Measurements from ENCODE around the gene NLRC3.

NLRC3 gene

GRCh38 chr16:3550851-3551847, 26.1 kb downstream of the NLRC3 start:
- Histone ChIP-seq H3K36me3 (ENCODE audit: control insufficient read depth, insufficient read depth, low read length) (peaks cover 2% of the 10 kb centered on the region), H3K9ac (ENCODE audit: low read depth, low read length) (no peak overlapping the region), H3K4me1 (ENCODE audit: control insufficient read depth, insufficient read depth, low read length) (peaks cover 15% of the 10 kb centered on the region), H3K4me3 (ENCODE audit: low read depth, low read length) (no peak overlapping the region), H3K9me3 (ENCODE audit: control insufficient read depth, insufficient read depth, low read length) (no peaks in the 10 kb centered on the region), H3K27me3 (ENCODE audit: control insufficient read depth, insufficient read depth, low read length) (peaks cover 13% of the 10 kb centered on the region)

- Histone ChIP-seq H3K27me3 (ENCODE audit: control insufficient read depth, insufficient read depth, low read length) (peaks cover 13% of the 10 kb centered on the region), H3K9ac (ENCODE audit: low read depth, low read length) (no peak overlapping the region), H3K9me3 (ENCODE audit: control insufficient read depth, insufficient read depth, low read length) (no peaks in the 10 kb centered on the region), H3K4me1 (ENCODE audit: control insufficient read depth, insufficient read depth, low read length) (peaks cover 15% of the 10 kb centered on the region), H3K4me3 (ENCODE audit: low read depth, low read length) (no peak overlapping the region), H3K36me3 (ENCODE audit: control insufficient read depth, insufficient read depth, low read length) (peaks cover 2% of the 10 kb centered on the region)
Measured at GRCh38 chr16:3549906-3550305, 27.3 kb downstream of the NLRC3 start.

GRCh38 chr16:3548859-3549258, 28.3 kb downstream of the NLRC3 start:
- H3K9ac ChIP-seq (ENCODE audit: low read depth, low read length): no peak overlapping the region
- peaks cover 13% of the 10 kb centered on the region for H3K27me3 ChIP-seq (ENCODE audit: control insufficient read depth, insufficient read depth, low read length)
- H3K4me1 ChIP-seq (ENCODE audit: control insufficient read depth, insufficient read depth, low read length): peaks cover 6% of the 10 kb centered on the region
- H3K9me3 ChIP-seq (ENCODE audit: control insufficient read depth, insufficient read depth, low read length): no peaks in the 10 kb centered on the region
- H3K4me3 ChIP-seq (ENCODE audit: low read depth, low read length): no peak overlapping the region
- peaks cover 2% of the 10 kb centered on the region for H3K36me3 ChIP-seq (ENCODE audit: control insufficient read depth, insufficient read depth, low read length)

- H3K36me3 ChIP-seq (ENCODE audit: control insufficient read depth, insufficient read depth, low read length): peaks cover 2% of the 10 kb centered on the region
- H3K9me3 ChIP-seq (ENCODE audit: control insufficient read depth, insufficient read depth, low read length): no peaks in the 10 kb centered on the region
- no peak overlapping the region for H3K9ac ChIP-seq (ENCODE audit: low read depth, low read length)
- peaks cover 13% of the 10 kb centered on the region for H3K27me3 ChIP-seq (ENCODE audit: control insufficient read depth, insufficient read depth, low read length)
- peaks cover 6% of the 10 kb centered on the region for H3K4me1 ChIP-seq (ENCODE audit: control insufficient read depth, insufficient read depth, low read length)
- H3K4me3 ChIP-seq (ENCODE audit: low read depth, low read length): no peak overlapping the region
Measured at GRCh38 chr16:3548445-3548844, 28.8 kb downstream of the NLRC3 start.

GRCh38 chr16:3546986-3547682, 30.1 kb downstream of the NLRC3 start:
- Histone ChIP-seq H3K4me3 (ENCODE audit: low read depth, low read length) (no peak overlapping the region), H3K27me3 (ENCODE audit: control insufficient read depth, insufficient read depth, low read length) (peaks cover 13% of the 10 kb centered on the region), H3K9ac (ENCODE audit: low read depth, low read length) (no peak overlapping the region), H3K36me3 (ENCODE audit: control insufficient read depth, insufficient read depth, low read length) (peaks cover 2% of the 10 kb centered on the region), H3K9me3 (ENCODE audit: control insufficient read depth, insufficient read depth, low read length) (no peaks in the 10 kb centered on the region), H3K4me1 (ENCODE audit: control insufficient read depth, insufficient read depth, low read length) (no peaks in the 10 kb centered on the region)

- Histone ChIP-seq H3K27me3 (ENCODE audit: control insufficient read depth, insufficient read depth, low read length) (no peaks in the 10 kb centered on the region), H3K9me3 (ENCODE audit: control insufficient read depth, insufficient read depth, low read length) (no peaks in the 10 kb centered on the region), H3K4me3 (ENCODE audit: low read depth, low read length) (no peak overlapping the region), H3K36me3 (ENCODE audit: control insufficient read depth, insufficient read depth, low read length) (no peaks in the 10 kb centered on the region), H3K4me1 (ENCODE audit: control insufficient read depth, insufficient read depth, low read length) (peaks cover 3% of the 10 kb centered on the region), H3K9ac (ENCODE audit: low read depth, low read length) (no peak overlapping the region)
Measured at GRCh38 chr16:3542601-3543373, 34.4 kb downstream of the NLRC3 start.

- no peaks in the 10 kb centered on the region for H3K36me3 ChIP-seq (ENCODE audit: control insufficient read depth, insufficient read depth, low read length)
- no peak overlapping the region for H3K4me3 ChIP-seq (ENCODE audit: low read depth, low read length)
- no peaks in the 10 kb centered on the region for H3K27me3 ChIP-seq (ENCODE audit: control insufficient read depth, insufficient read depth, low read length)
- H3K9ac ChIP-seq (ENCODE audit: low read depth, low read length): no peak overlapping the region
- H3K9me3 ChIP-seq (ENCODE audit: control insufficient read depth, insufficient read depth, low read length): no peaks in the 10 kb centered on the region
- peaks cover 3% of the 10 kb centered on the region for H3K4me1 ChIP-seq (ENCODE audit: control insufficient read depth, insufficient read depth, low read length)
Measured at GRCh38 chr16:3541527-3542155, 35.6 kb downstream of the NLRC3 start.

- Histone ChIP-seq H3K27me3 (ENCODE audit: control insufficient read depth, insufficient read depth, low read length) (no peaks in the 10 kb centered on the region), H3K4me1 (ENCODE audit: control insufficient read depth, insufficient read depth, low read length) (peaks cover 3% of the 10 kb centered on the region), H3K36me3 (ENCODE audit: control insufficient read depth, insufficient read depth, low read length) (peaks cover under 1% of the 10 kb centered on the region), H3K9me3 (ENCODE audit: control insufficient read depth, insufficient read depth, low read length) (no peaks in the 10 kb centered on the region), H3K9ac (ENCODE audit: low read depth, low read length) (no peak overlapping the region), H3K4me3 (ENCODE audit: low read depth, low read length) (no peak overlapping the region)
Measured at GRCh38 chr16:3538222-3538621, 39.0 kb downstream of the NLRC3 start.

- Histone ChIP-seq H3K36me3 (ENCODE audit: control insufficient read depth, insufficient read depth, low read length) (peaks cover 8% of the 10 kb centered on the region), H3K9ac (ENCODE audit: low read depth, low read length) (no peak overlapping the region), H3K4me3 (ENCODE audit: low read depth, low read length) (no peak overlapping the region), H3K27me3 (ENCODE audit: control insufficient read depth, insufficient read depth, low read length) (no peaks in the 10 kb centered on the region), H3K4me1 (ENCODE audit: control insufficient read depth, insufficient read depth, low read length) (peaks cover under 1% of the 10 kb centered on the region), H3K9me3 (ENCODE audit: control insufficient read depth, insufficient read depth, low read length) (no peaks in the 10 kb centered on the region)
Measured at GRCh38 chr16:3536851-3537250, 40.4 kb downstream of the NLRC3 start.

- Histone ChIP-seq H3K27me3 (ENCODE audit: control insufficient read depth, insufficient read depth, low read length) (no peaks in the 10 kb centered on the region), H3K9ac (ENCODE audit: low read depth, low read length) (no peak overlapping the region), H3K9me3 (ENCODE audit: control insufficient read depth, insufficient read depth, low read length) (no peaks in the 10 kb centered on the region), H3K36me3 (ENCODE audit: control insufficient read depth, insufficient read depth, low read length) (peaks cover 8% of the 10 kb centered on the region), H3K4me3 (ENCODE audit: low read depth, low read length) (no peak overlapping the region), H3K4me1 (ENCODE audit: control insufficient read depth, insufficient read depth, low read length) (no peaks in the 10 kb centered on the region)
Measured at GRCh38 chr16:3536271-3536731, 40.9 kb downstream of the NLRC3 start.

GRCh38 chr16:3534126-3534525, 43.1 kb downstream of the NLRC3 start:
- no peaks in the 10 kb centered on the region for H3K27me3 ChIP-seq (ENCODE audit: control insufficient read depth, insufficient read depth, low read length)
- H3K9me3 ChIP-seq (ENCODE audit: control insufficient read depth, insufficient read depth, low read length): no peaks in the 10 kb centered on the region
- no peaks in the 10 kb centered on the region for H3K4me1 ChIP-seq (ENCODE audit: control insufficient read depth, insufficient read depth, low read length)
- peaks cover 15% of the 10 kb centered on the region for H3K36me3 ChIP-seq (ENCODE audit: control insufficient read depth, insufficient read depth, low read length)
- no peak overlapping the region for H3K9ac ChIP-seq (ENCODE audit: low read depth, low read length)
- no peak overlapping the region for H3K4me3 ChIP-seq (ENCODE audit: low read depth, low read length)
